Caco-2 (cell line): ENCODE results near the gene SLAMF1. TPM values are rescaled to one million over a fixed set of nuclear protein-coding genes. Genes with fewer than 3 reads are reported as not detected.

Experiments
- BruUV-seq: library from RNA; stranded (reverse); fragments of 400-500 nt; replicated peaks from 2 replicates; lab custom pipeline; 2021; lab: Mats Ljungman, UMichigan
- CTCF ChIA-PET: fragments of 300-600 bp; sonication (Branson Sonifier 250); formaldehyde crosslinking; loops from one replicate; lab custom pipeline; 2022; ENCODE audit warnings: antibody characterized with exemption; lab: Charles Lee
- POLR2A ChIA-PET: fragments of 300-600 bp; sonication (Branson Sonifier 250); formaldehyde crosslinking; loops from one replicate; lab custom pipeline; 2022; ENCODE audit warnings: antibody characterized with exemption; lab: Charles Lee
- DNase-seq, 2 experiments: peaks; one replicate each; pipeline versions ENCODE4 v3.0.0 to v3.0.0-alpha.2; 2020 to 2022
- H3K27me3 ChIP-seq: replicated peaks from 2 replicates; pipeline ENCODE4 v1.6.0; 2011; ENCODE audit warnings: low read length; ENCODE audit not compliant: control insufficient read depth, insufficient read depth
- H3K36me3 ChIP-seq: 2 replicates; pipeline ENCODE4 v1.5.1; 2011; ENCODE audit warnings: low read length; ENCODE audit not compliant: control insufficient read depth, insufficient read depth
- H3K4me1 ChIP-seq: fragments of 250-450 bp; sonication (Bioruptor Pico); 2 replicates; pipeline ENCODE4 v1.5.1; 2020; ENCODE audit warnings: mild to moderate bottlenecking
- H3K4me3 ChIP-seq: 2 replicates; pipeline ENCODE4 v1.5.1; 2011; ENCODE audit warnings: low read depth, mild to moderate bottlenecking, control low read depth, low read length
- H3K9me3 ChIP-seq: fragments of 250-450 bp; sonication (Bioruptor Pico); 2 replicates; pipeline ENCODE4 v1.5.1; 2020; ENCODE audit warnings: mild to moderate bottlenecking, moderate library complexity
- H3K27ac Mint-ChIP-seq: one replicate; pipeline ENCODE4 v1.8.0; 2022; ENCODE audit warnings: mixed read lengths; ENCODE audit not compliant: unreplicated experiment
- H3K27me3 Mint-ChIP-seq: one replicate; pipeline ENCODE4 v1.8.0; 2022; ENCODE audit warnings: mixed read lengths; ENCODE audit not compliant: insufficient read depth, unreplicated experiment
- H3K36me3 Mint-ChIP-seq: one replicate; pipeline ENCODE4 v1.8.0; 2022; ENCODE audit warnings: mild to moderate bottlenecking, mixed read lengths; ENCODE audit not compliant: insufficient read depth, unreplicated experiment
- H3K4me1 Mint-ChIP-seq: one replicate; pipeline ENCODE4 v1.8.0; 2022; ENCODE audit warnings: low read depth, mixed read lengths; ENCODE audit not compliant: unreplicated experiment
- H3K4me3 Mint-ChIP-seq: one replicate; pipeline ENCODE4 v1.8.0; 2022; ENCODE audit warnings: mild to moderate bottlenecking, moderate library complexity, mixed read lengths; ENCODE audit not compliant: unreplicated experiment
- H3K9me3 Mint-ChIP-seq: one replicate; pipeline ENCODE4 v1.8.0; 2022; ENCODE audit warnings: mixed read lengths; ENCODE audit not compliant: unreplicated experiment
- CTCF ChIP-seq, 2 experiments: fragments of 200-600 bp in 1 of 2; IDR thresholded peaks; 1 replicate in 1 of 2; 2 replicates in 1 of 2; pipeline versions ENCODE4 v1.5.1 to v1.8.0; 2011 to 2022; ENCODE audit warnings: antibody characterized with exemption in 1 of 2, control low read depth in 1 of 2, inconsistent platforms in 1 of 2, low read depth in 1 of 2, low read length in 1 of 2, mild to moderate bottlenecking in 1 of 2, moderate library complexity in 1 of 2; ENCODE audit not compliant: insufficient read depth in 1 of 2, severe bottlenecking in 1 of 2, unreplicated experiment in 1 of 2
- intact Hi-C: fragments of 100-400 bp; cut with micrococcal nuclease; formaldehyde crosslinking; loops from one replicate; pipeline ENCODE4 v1.10.0; 2022; ENCODE audit not compliant: unreplicated experiment
- total RNA-seq: library from RNA; stranded (reverse); gene quantifications from 2 replicates; pipeline ENCODE4 v1.2.3, GENCODE V29; 2022

The SLAMF1 gene
- total RNA-seq, 1 experiment from 2014 or later: not detected

- no TSS peak for BruUV-seq
- peaks cover 9% of the 10 kb centered on the region for H3K9me3 ChIP-seq
- no peaks in the 10 kb centered on the region for H3K4me1 Mint-ChIP-seq
- no peaks in the 10 kb centered on the region for H3K9me3 Mint-ChIP-seq
- no peaks in the 10 kb centered on the region for H3K27me3 ChIP-seq
- H3K36me3 ChIP-seq: no peaks in the 10 kb centered on the region
- H3K27ac Mint-ChIP-seq: no peak overlapping the region
- no peak for DNase-seq
- ChIA-PET POLR2A (no interaction called here), CTCF (no interaction called here)
- peaks cover 5% of the 10 kb centered on the region for H3K27me3 Mint-ChIP-seq
- intact Hi-C loops: no loop called here
- no peaks in the 10 kb centered on the region for H3K36me3 Mint-ChIP-seq
- no peaks in the 10 kb centered on the region for H3K4me1 ChIP-seq
- no peak overlapping the region for H3K4me3 Mint-ChIP-seq
- no peak overlapping the region for H3K4me3 ChIP-seq
- no peak for TF ChIP-seq CTCF (IDR thresholded peaks at IDR 0.05; ENCODE audit: insufficient read depth in 1 of 2, low read depth in 1 of 2, low read length in 1 of 2, severe bottlenecking in 1 of 2, unreplicated experiment in 1 of 2)
Measured at GRCh38 chr1:160558660-160559380, 88.0 kb downstream of the SLAMF1 start.

Other genes starting within 250 kb of the SLAMF1 start
- 3.2 and 3.4 TPM in 2 replicates for gene VANGL2, start 246.5 kb downstream of the SLAMF1 start, total RNA-seq
- not detected in 2 replicates for gene SLAMF6, start 123.8 kb downstream of the SLAMF1 start, total RNA-seq
- not detected in 2 replicates for gene CD84, start 67.5 kb downstream of the SLAMF1 start, total RNA-seq
- not detected in 2 replicates for gene CD48, start 64.8 kb upstream of the SLAMF1 start, total RNA-seq
- gene SLAMF7, start 92.2 kb upstream of the SLAMF1 start, total RNA-seq: not detected in 2 replicates
- not detected in 2 replicates for gene LY9, start 149.1 kb upstream of the SLAMF1 start, total RNA-seq
- gene CD244, start 215.8 kb upstream of the SLAMF1 start, total RNA-seq: 0.11 TPM in 1 of 2 replicates, not detected in the other
- 0.37 TPM in 1 of 2 replicates, not detected in the other for gene ITLN1, start 238.1 kb upstream of the SLAMF1 start, total RNA-seq